Measurements from ENCODE around the gene TNNI2.

Gene TNNI2

GRCh38 chr11:1852271-1852876 is 13.6 kb downstream of the TNNI2 start:
- H3K36me3 ChIP-seq (ENCODE audit: insufficient read depth, insufficient read length, low read length): no peaks in the 10 kb centered on the region
- no peaks in the 10 kb centered on the region for H3K27me3 ChIP-seq (ENCODE audit: insufficient read depth, insufficient read length)
- no peaks in the 10 kb centered on the region for H3K9me3 ChIP-seq (ENCODE audit: insufficient read depth, low read length)
- no peak for TF ChIP-seq ZNF274 (IDR thresholded peaks at IDR 0.05; ENCODE audit: low read depth, low read length)
- TF ChIP-seq SUZ12 (IDR thresholded peaks at IDR 0.05; ENCODE audit: extremely low read depth, insufficient read depth, insufficient read length): no peak
- TF ChIP-seq YY1 (IDR thresholded peaks at IDR 0.05; ENCODE audit: insufficient read depth, insufficient read length): no peak
- H3K4me1 ChIP-seq (ENCODE audit: insufficient read depth, insufficient read length): peaks cover 25% of the 10 kb centered on the region
- H3K4me3 ChIP-seq (ENCODE audit: insufficient read length, low read depth): no peak overlapping the region
- H3K9ac ChIP-seq (ENCODE audit: insufficient read length, low read depth): no peak overlapping the region
- no peak for DNase-seq (ENCODE audit: low read depth, low spot score)

GRCh38 chr11:1852877-1853276 is 14.1 kb downstream of the TNNI2 start, which contains the start of gene LSP1:
TSS of gene LSP1 (plus strand) at chr11:1853084. CDS start at chr11:1853145, 61 bp downstream.
- Histone ChIP-seq H3K36me3 (ENCODE audit: insufficient read depth, insufficient read length, low read length) (no peaks in the 10 kb centered on the region), H3K4me3 (ENCODE audit: insufficient read length, low read depth) (no peak within 1 kb of the TSS), H3K4me1 (ENCODE audit: insufficient read depth, insufficient read length) (peaks cover 25% of the 10 kb centered on the region), H3K27me3 (ENCODE audit: insufficient read depth, insufficient read length) (no peaks in the 10 kb centered on the region), H3K9me3 (ENCODE audit: insufficient read depth, low read length) (no peaks in the 10 kb centered on the region), H3K9ac (ENCODE audit: insufficient read length, low read depth) (no peak within 1 kb of the TSS)
- no peak for DNase-seq (ENCODE audit: low read depth, low spot score)
- TF ChIP-seq SUZ12 (IDR thresholded peaks at IDR 0.05; ENCODE audit: extremely low read depth, insufficient read depth, insufficient read length): no peak

GRCh38 chr11:1853376-1854131 is 14.8 kb downstream of the TNNI2 start:
- no peak overlapping the region for H3K4me3 ChIP-seq (ENCODE audit: insufficient read length, low read depth)
- no peaks in the 10 kb centered on the region for H3K27me3 ChIP-seq (ENCODE audit: insufficient read depth, insufficient read length)
- no peak overlapping the region for H3K9ac ChIP-seq (ENCODE audit: insufficient read length, low read depth)
- no peak for TF ChIP-seq ZNF274 (IDR thresholded peaks at IDR 0.05; ENCODE audit: low read depth, low read length)
- no peak for DNase-seq (ENCODE audit: low read depth, low spot score)
- H3K4me1 ChIP-seq (ENCODE audit: insufficient read depth, insufficient read length): peaks cover 25% of the 10 kb centered on the region
- no peaks in the 10 kb centered on the region for H3K36me3 ChIP-seq (ENCODE audit: insufficient read depth, insufficient read length, low read length)
- H3K9me3 ChIP-seq (ENCODE audit: insufficient read depth, low read length): no peaks in the 10 kb centered on the region

- no peaks in the 10 kb centered on the region for H3K27me3 ChIP-seq (ENCODE audit: insufficient read depth, insufficient read length)
- TF ChIP-seq YY1 (IDR thresholded peaks at IDR 0.05; ENCODE audit: insufficient read depth, insufficient read length): no peak
- TF ChIP-seq ZNF274 (IDR thresholded peaks at IDR 0.05; ENCODE audit: low read depth, low read length): no peak
- no peak for TF ChIP-seq SUZ12 (IDR thresholded peaks at IDR 0.05; ENCODE audit: extremely low read depth, insufficient read depth, insufficient read length)
- H3K9ac ChIP-seq (ENCODE audit: insufficient read length, low read depth): no peak overlapping the region
- H3K4me3 ChIP-seq (ENCODE audit: insufficient read length, low read depth): no peak overlapping the region
- peaks cover 25% of the 10 kb centered on the region for H3K4me1 ChIP-seq (ENCODE audit: insufficient read depth, insufficient read length)
- no peaks in the 10 kb centered on the region for H3K9me3 ChIP-seq (ENCODE audit: insufficient read depth, low read length)
- H3K36me3 ChIP-seq (ENCODE audit: insufficient read depth, insufficient read length, low read length): no peaks in the 10 kb centered on the region
- DNase-seq (ENCODE audit: low read depth, low spot score): no peak
Observed at GRCh38 chr11:1854132-1854948, 15.6 kb downstream of the TNNI2 start.

- no peak overlapping the region for H3K4me3 ChIP-seq (ENCODE audit: insufficient read length, low read depth)
- DNase-seq (ENCODE audit: low read depth, low spot score): no peak
Observed at GRCh38 chr11:1854949-1855885, 16.4 kb downstream of the TNNI2 start.

GRCh38 chr11:1855886-1856265 is 17.1 kb downstream of the TNNI2 start:
- no peak overlapping the region for H3K9ac ChIP-seq (ENCODE audit: insufficient read length, low read depth)
- TF ChIP-seq YY1 (IDR thresholded peaks at IDR 0.05; ENCODE audit: insufficient read depth, insufficient read length): no peak
- TF ChIP-seq ZNF274 (IDR thresholded peaks at IDR 0.05; ENCODE audit: low read depth, low read length): no peak
- no peak for TF ChIP-seq SUZ12 (IDR thresholded peaks at IDR 0.05; ENCODE audit: extremely low read depth, insufficient read depth, insufficient read length)
- H3K4me1 ChIP-seq (ENCODE audit: insufficient read depth, insufficient read length): peaks cover 21% of the 10 kb centered on the region
- H3K9me3 ChIP-seq (ENCODE audit: insufficient read depth, low read length): no peaks in the 10 kb centered on the region
- H3K4me3 ChIP-seq (ENCODE audit: insufficient read length, low read depth): no peak overlapping the region
- no peaks in the 10 kb centered on the region for H3K36me3 ChIP-seq (ENCODE audit: insufficient read depth, insufficient read length, low read length)
- H3K27me3 ChIP-seq (ENCODE audit: insufficient read depth, insufficient read length): peaks cover 9% of the 10 kb centered on the region
- DNase-seq (ENCODE audit: low read depth, low spot score): no peak

More at GRCh38 chr11:1854949-1855885, 16.4 kb downstream of the TNNI2 start:
- H3K27me3 ChIP-seq (ENCODE audit: insufficient read depth, insufficient read length): peaks cover 3% of the 10 kb centered on the region
- TF ChIP-seq YY1 (IDR thresholded peaks at IDR 0.05; ENCODE audit: insufficient read depth, insufficient read length) (no peak), ZNF274 (IDR thresholded peaks at IDR 0.05; ENCODE audit: low read depth, low read length) (no peak), SUZ12 (IDR thresholded peaks at IDR 0.05; ENCODE audit: extremely low read depth, insufficient read depth, insufficient read length) (no peak)
- no peak overlapping the region for H3K9ac ChIP-seq (ENCODE audit: insufficient read length, low read depth)
- H3K4me1 ChIP-seq (ENCODE audit: insufficient read depth, insufficient read length): peaks cover 21% of the 10 kb centered on the region
- H3K9me3 ChIP-seq (ENCODE audit: insufficient read depth, low read length): no peaks in the 10 kb centered on the region
- no peaks in the 10 kb centered on the region for H3K36me3 ChIP-seq (ENCODE audit: insufficient read depth, insufficient read length, low read length)
